AG09309 (cell line): ENCODE results near the gene ZSCAN4.

Source experiments
- DNase-seq: peaks from one replicate; pipeline ENCODE4 v3.0.0-alpha.2; 2010; ENCODE audit warnings: low read depth
- H3K4me3 ChIP-seq: 2 replicates; pipeline ENCODE4 v1.5.1; 2011; ENCODE audit warnings: mild to moderate bottlenecking, low read depth, low read length, moderate library complexity; ENCODE audit not compliant: control insufficient read depth
- CTCF ChIP-seq: IDR thresholded peaks from 2 replicates; pipeline ENCODE4 v1.5.1; 2011; ENCODE audit warnings: mild to moderate bottlenecking, low read depth, low read length, inconsistent platforms; ENCODE audit not compliant: insufficient read depth, control insufficient read depth; ENCODE audit errors: missing control alignments

Gene ZSCAN4

DNA sequence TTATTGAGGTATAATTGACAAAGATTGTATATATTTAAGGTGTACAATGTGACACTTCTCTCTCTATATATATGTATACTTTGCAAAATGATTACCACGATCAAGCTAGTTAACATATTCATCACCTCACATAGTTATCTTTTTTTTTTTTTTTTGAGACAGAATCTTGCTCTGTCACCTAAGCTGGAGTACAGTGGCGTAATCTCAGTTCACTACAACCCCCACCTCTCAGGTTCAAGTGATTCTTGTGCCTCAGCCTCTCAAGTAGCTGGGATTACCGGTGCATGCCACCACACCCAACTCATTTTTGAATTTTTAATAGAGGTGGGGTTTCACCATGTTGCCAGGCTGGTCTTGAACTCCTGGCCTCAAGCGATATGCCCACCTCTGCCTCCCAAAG is 3.7 kb downstream of the ZSCAN4 start:
- no peak for TF ChIP-seq CTCF
- no peak overlapping the region for H3K4me3 ChIP-seq
- no peak for DNase-seq

- H3K4me3 ChIP-seq, result no peak overlapping the region
- DNase-seq, result peak; percentile 23
- no peak for TF ChIP-seq CTCF
Observed at GRCh38 chr19:57675881-57676280, 7.1 kb downstream of the ZSCAN4 start.

DNA sequence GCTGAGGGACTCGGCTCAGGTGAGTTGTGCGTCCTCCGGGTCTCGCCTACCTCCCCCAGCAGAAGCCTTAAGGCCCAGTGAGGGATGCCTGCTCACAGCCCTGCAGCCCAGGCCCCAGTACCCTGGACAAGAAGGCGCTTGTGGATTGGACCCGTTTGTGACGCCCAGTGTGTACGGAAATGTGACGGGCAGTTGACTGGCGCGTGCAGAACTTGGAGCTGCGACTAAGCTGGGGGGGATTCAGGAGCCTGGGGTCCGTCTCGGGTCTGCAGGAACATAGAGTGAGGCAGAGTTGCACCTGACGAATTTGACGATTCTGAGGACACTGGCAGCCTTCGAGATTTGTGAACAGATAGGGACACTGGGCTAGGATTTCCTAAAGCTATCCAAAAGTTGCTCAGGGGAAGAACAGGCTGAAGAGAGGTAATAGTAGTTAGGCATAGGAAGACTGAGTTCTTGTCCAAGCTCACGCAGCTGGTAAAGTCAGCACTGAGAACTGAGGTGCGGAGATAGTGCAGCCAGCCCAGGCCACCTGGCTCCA is 13.6 kb downstream of the ZSCAN4 start:
- peak overlapping the region; percentile 72 for H3K4me3 ChIP-seq
- no peak for TF ChIP-seq CTCF
- DNase-seq, result no peak

GRCh38 chr19:57686727-57687126 is 18.0 kb downstream of the ZSCAN4 start:
- no peak overlapping the region for H3K4me3 ChIP-seq
- TF ChIP-seq CTCF, result no peak
- no peak for DNase-seq

- no peak for DNase-seq
- no peak for TF ChIP-seq CTCF
- no peak overlapping the region for H3K4me3 ChIP-seq
Observed at GRCh38 chr19:57687363-57688010, 18.8 kb downstream of the ZSCAN4 start.

- H3K4me3 ChIP-seq, result no peak overlapping the region
- TF ChIP-seq CTCF, result no peak
- no peak for DNase-seq
Observed at GRCh38 chr19:57688011-57688763, 19.5 kb downstream of the ZSCAN4 start.
